ENCODE results near the gene RRAD. TPM values are rescaled to one million over a fixed set of nuclear protein-coding genes. Genes with fewer than 3 reads are reported as not detected.

The RRAD gene
- total and polyA plus RNA-seq, 2 of the 4 experiments (the other 2 are of a cell fraction), result 1.3 to 2.1 TPM

GRCh38 chr16:66944054-66944441 lies 18.7 kb upstream of the RRAD start:
- Histone ChIP-seq H3K27ac (ENCODE audit: insufficient read depth, low read length) (no peak overlapping the region), H4K20me1 (ENCODE audit: insufficient read depth, low read length) (no peaks in the 10 kb centered on the region; the same call in 1 of the 2 replicates), H3K79me1 (ENCODE audit: low read depth in 1 of 2, low read length in 2 of 2) (peaks cover 0 to 21% of the 10 kb centered on the region in 2 experiments; a peak in 3 of 4 replicates), H3K4me2 (ENCODE audit: low read depth, low read length) (no peak overlapping the region), H4K91ac (ENCODE audit: insufficient read depth, low read depth, low read length) (no peak overlapping the region), H3K9me3 (ENCODE audit: control insufficient read depth, insufficient read depth, low read length) (no peaks in the 10 kb centered on the region), H2AK5ac (ENCODE audit: low read depth, low read length) (no peak overlapping the region), H4K8ac (ENCODE audit: low read depth in 2 of 2, low read length in 2 of 2) (no peak overlapping the region), H3K9me1 (ENCODE audit: insufficient read depth, low read length) (no peaks in the 10 kb centered on the region), H3K36me3 (ENCODE audit: control insufficient read depth, insufficient read depth, low read length) (peaks cover 50% of the 10 kb centered on the region), H3K4ac (ENCODE audit: low read depth, low read length) (no peak overlapping the region), H3K18ac (ENCODE audit: low read depth, low read length) (no peak overlapping the region), H3K27me3 (ENCODE audit: control insufficient read depth, insufficient read depth, low read length) (peaks cover 10% of the 10 kb centered on the region; the same call in 1 of the 2 replicates), H2BK5ac (ENCODE audit: low read depth, low read length, poor library complexity, severe bottlenecking) (no peak overlapping the region), H2AFZ (replicated peaks; ENCODE audit: low read length, poor library complexity) (no peak overlapping the region), H2BK15ac (ENCODE audit: low read depth, low read length) (no peak overlapping the region), H4K5ac (ENCODE audit: low read depth, low read length) (no peak overlapping the region), H3K4me3 (ENCODE audit: insufficient read depth, low read depth, low read length) (no peak overlapping the region), H2AK9ac (replicated peaks; ENCODE audit: low read depth, low read length, poor library complexity) (no peak overlapping the region), H3K14ac (replicated peaks; ENCODE audit: low read depth, low read length) (no peak overlapping the region), H2BK120ac (ENCODE audit: low read depth, low read length) (no peak overlapping the region), H2BK20ac (ENCODE audit: low read depth, low read length) (no peak overlapping the region), H3K9ac (ENCODE audit: low read depth, low read length) (no peak overlapping the region), H3K4me1 (ENCODE audit: control insufficient read depth, insufficient read depth, low read length) (peaks cover 6% of the 10 kb centered on the region), H3K23ac (ENCODE audit: low read depth, low read length) (no peak overlapping the region), H3K56ac (ENCODE audit: extremely low read depth, insufficient read depth, low read length) (no peak overlapping the region)
- no peak for ATAC-seq (ENCODE audit: low read depth)
- dilution Hi-C loops (cut with HindIII; ENCODE audit: low sequenced_read_pairs, unreplicated experiment) (no loop called here), in situ Hi-C loops (cut with MboI; ENCODE audit: low sequenced_read_pairs) (no loop called here), intact Hi-C loops (cut with micrococcal nuclease) (no loop called here)
- DNase-seq, result no peak
- WGBS, 2 experiments (ENCODE audit: extremely low coverage in 2 of 2, insufficient read length in 1 of 2), result no CpG with 5 or more reads among the region's 5 CpGs
- ChIA-PET CTCF (interaction anchor here (1.0 to 2.7 kb wide), 2 partner anchors 17 to 49 kb away, joined by 3 to 11 read pairs; partner anchors contain the start of gene CES3), POLR2A (ENCODE audit: unreplicated experiment) (interaction anchor here (0.5 kb wide), 1 partner anchor 249 kb away, joined by 3 read pairs; no protein-coding TSS in a partner anchor)
- TF ChIP-seq MXI1 (IDR thresholded peaks at IDR 0.05; ENCODE audit: borderline replicate concordance, low read depth, low read length), result no peak
- TF ChIP-seq CHD1 (IDR thresholded peaks at IDR 0.05; ENCODE audit: low read depth, low read length), result no peak
- TF ChIP-seq, protein P1, sequence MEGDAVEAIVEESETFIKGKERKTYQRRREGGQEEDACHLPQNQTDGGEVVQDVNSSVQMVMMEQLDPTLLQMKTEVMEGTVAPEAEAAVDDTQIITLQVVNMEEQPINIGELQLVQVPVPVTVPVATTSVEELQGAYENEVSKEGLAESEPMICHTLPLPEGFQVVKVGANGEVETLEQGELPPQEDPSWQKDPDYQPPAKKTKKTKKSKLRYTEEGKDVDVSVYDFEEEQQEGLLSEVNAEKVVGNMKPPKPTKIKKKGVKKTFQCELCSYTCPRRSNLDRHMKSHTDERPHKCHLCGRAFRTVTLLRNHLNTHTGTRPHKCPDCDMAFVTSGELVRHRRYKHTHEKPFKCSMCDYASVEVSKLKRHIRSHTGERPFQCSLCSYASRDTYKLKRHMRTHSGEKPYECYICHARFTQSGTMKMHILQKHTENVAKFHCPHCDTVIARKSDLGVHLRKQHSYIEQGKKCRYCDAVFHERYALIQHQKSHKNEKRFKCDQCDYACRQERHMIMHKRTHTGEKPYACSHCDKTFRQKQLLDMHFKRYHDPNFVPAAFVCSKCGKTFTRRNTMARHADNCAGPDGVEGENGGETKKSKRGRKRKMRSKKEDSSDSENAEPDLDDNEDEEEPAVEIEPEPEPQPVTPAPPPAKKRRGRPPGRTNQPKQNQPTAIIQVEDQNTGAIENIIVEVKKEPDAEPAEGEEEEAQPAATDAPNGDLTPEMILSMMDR (conservative IDR thresholded peaks at IDR 0.05; ENCODE audit: low read depth, low read length), result no peak
- no peak for TF ChIP-seq SMC3 (IDR thresholded peaks at IDR 0.05; ENCODE audit: low read depth, low read length)
- no peak for TF ChIP-seq RCOR1 (IDR thresholded peaks at IDR 0.05; ENCODE audit: insufficient replicate concordance, low read length)
- no peak for TF ChIP-seq FOS (IDR thresholded peaks at IDR 0.05; ENCODE audit: low read depth, low read length)
- no peak for TF ChIP-seq CEBPB (IDR thresholded peaks at IDR 0.05; ENCODE audit: low read depth, low read length)
- TF ChIP-seq BHLHE40 (IDR thresholded peaks at IDR 0.05; ENCODE audit: low read depth, low read length), result no peak
- no peak for TF ChIP-seq RFX5 (IDR thresholded peaks at IDR 0.05; ENCODE audit: low read depth, low read length)
- TF ChIP-seq NFE2L2 (IDR thresholded peaks at IDR 0.05; ENCODE audit: low read depth, low read length), result no peak
- no peak for TF ChIP-seq MAZ (IDR thresholded peaks at IDR 0.05; ENCODE audit: borderline replicate concordance, low read depth, low read length)
- TF ChIP-seq, protein P2, sequence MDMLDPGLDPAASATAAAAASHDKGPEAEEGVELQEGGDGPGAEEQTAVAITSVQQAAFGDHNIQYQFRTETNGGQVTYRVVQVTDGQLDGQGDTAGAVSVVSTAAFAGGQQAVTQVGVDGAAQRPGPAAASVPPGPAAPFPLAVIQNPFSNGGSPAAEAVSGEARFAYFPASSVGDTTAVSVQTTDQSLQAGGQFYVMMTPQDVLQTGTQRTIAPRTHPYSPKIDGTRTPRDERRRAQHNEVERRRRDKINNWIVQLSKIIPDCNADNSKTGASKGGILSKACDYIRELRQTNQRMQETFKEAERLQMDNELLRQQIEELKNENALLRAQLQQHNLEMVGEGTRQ (IDR thresholded peaks at IDR 0.05; ENCODE audit: low read depth, low read length), result no peak
- no peak for TF ChIP-seq ELK1 (IDR thresholded peaks at IDR 0.05; ENCODE audit: borderline replicate concordance, low read depth, low read length)
- no peak for TF ChIP-seq POLR2A (IDR thresholded peaks at IDR 0.05; ENCODE audit: low read depth, low read length)
- no peak for TF ChIP-seq MAFK (IDR thresholded peaks at IDR 0.05; ENCODE audit: low read depth, low read length)
- no peak for TF ChIP-seq RAD21 (IDR thresholded peaks at IDR 0.05; ENCODE audit: low read length)
- BruUV-seq (replicated peaks), result no TSS peak

Measured in IMR-90 (cell line).